ENCODE data around the gene BTBD17. TPM values are rescaled to one million over a fixed set of nuclear protein-coding genes. Genes with fewer than 3 reads are reported as not detected.

Gene BTBD17
- total RNA-seq, 3 donors from 2014 or later (not counting 1 experiment from before 2014, with no cell fraction given) = 0.48 TPM; not detected in 2

DNA sequence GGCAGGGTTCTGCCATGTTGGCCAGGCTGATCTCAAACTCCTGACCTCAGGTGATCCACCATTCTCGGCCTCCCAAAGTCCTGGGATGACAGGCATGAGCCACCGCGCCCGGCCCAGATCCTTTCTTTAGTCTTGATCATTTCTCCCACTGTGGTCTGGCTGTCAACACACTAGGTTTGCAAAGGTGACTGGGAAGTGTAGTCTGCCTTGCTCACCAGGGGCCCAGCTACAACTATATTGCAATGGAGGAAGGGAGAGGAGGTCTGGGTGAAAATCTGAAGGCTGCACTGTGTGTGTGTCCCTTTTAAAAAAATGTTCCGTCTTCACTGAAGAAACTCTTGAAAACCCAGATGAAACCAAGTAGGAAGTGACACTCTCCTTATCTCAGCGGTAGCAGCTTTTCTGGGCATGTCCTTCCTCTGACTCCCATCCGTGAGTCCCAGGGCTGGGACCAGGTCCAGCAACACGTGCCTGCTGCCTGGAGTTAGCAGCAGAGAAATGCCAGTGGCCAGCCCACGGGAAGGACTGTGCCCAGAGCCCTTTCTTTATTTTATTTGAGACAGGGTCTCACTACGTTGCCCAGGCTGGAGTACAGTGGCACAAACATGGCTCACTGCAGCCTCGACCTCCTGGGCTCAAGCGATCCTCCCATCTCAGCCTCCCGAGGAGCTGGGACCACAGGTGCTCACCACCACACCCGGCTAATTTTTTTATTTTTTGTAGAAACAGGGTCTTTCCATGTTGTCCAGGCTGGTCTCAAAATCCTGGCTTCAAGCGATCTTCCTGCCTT, 53.5 kb downstream of the BTBD17 start:
- no peaks in the 10 kb centered on the region for H3K27me3 Mint-ChIP-seq (ENCODE audit: low read depth in 2 of 2)

More for the DNA sequence above, 53.5 kb downstream of the BTBD17 start:
- Mint-ChIP-seq H3K27ac (no peak overlapping the region), H3K4me1 (peaks cover 6% of the 10 kb centered on the region in 2 donors), H3K4me3 (no peak overlapping the region), H3K36me3 (no peaks in the 10 kb centered on the region), H3K9me3 (no peaks in the 10 kb centered on the region)
- intact Hi-C loops (cut with micrococcal nuclease) = loop anchor here (10.0 kb wide), 2 partner anchors 47 to 187 kb away; no protein-coding TSS in a partner anchor
- Histone ChIP-seq H3K4me1 (ENCODE audit: control insufficient read depth, insufficient read depth, low read length) (peaks cover 4% of the 10 kb centered on the region), H3K9me3 (ENCODE audit: control insufficient read depth, insufficient read depth, low read length) (no peaks in the 10 kb centered on the region), H3K4me3 (ENCODE audit: low read length) (no peak overlapping the region), H3K27ac (ENCODE audit: low read length) (no peak overlapping the region), H3K27me3 (ENCODE audit: control insufficient read depth, insufficient read depth, low read length) (no peaks in the 10 kb centered on the region), H3K36me3 (ENCODE audit: control insufficient read depth, insufficient read depth, low read length) (no peaks in the 10 kb centered on the region)
- 41% methylated on average over 15 of the region's 15 CpGs for WGBS (ENCODE audit: insufficient coverage)
- no peak for DNase-seq
- ATAC-seq = no peak
- TF ChIP-seq, protein P1, sequence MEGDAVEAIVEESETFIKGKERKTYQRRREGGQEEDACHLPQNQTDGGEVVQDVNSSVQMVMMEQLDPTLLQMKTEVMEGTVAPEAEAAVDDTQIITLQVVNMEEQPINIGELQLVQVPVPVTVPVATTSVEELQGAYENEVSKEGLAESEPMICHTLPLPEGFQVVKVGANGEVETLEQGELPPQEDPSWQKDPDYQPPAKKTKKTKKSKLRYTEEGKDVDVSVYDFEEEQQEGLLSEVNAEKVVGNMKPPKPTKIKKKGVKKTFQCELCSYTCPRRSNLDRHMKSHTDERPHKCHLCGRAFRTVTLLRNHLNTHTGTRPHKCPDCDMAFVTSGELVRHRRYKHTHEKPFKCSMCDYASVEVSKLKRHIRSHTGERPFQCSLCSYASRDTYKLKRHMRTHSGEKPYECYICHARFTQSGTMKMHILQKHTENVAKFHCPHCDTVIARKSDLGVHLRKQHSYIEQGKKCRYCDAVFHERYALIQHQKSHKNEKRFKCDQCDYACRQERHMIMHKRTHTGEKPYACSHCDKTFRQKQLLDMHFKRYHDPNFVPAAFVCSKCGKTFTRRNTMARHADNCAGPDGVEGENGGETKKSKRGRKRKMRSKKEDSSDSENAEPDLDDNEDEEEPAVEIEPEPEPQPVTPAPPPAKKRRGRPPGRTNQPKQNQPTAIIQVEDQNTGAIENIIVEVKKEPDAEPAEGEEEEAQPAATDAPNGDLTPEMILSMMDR (IDR thresholded peaks at IDR 0.05) = no peak

Other genes starting within 250 kb of the BTBD17 start
- 100 to 1,000 TPM; 560 to 802 (median 759) TPM for gene RPL38, start 158.2 kb downstream of the BTBD17 start, total RNA-seq
- gene TTYH2, start 148.3 kb downstream of the BTBD17 start, total RNA-seq = 1 to 10 TPM; 4.3 to 7.9 (median 4.8) TPM
- gene DNAI2, start 87.6 kb downstream of the BTBD17 start, total RNA-seq = 1 to 10 TPM in 2 of 3 donors, under 1 TPM in 1; 0.35 to 1.8 (median 1.2) TPM
- 1 to 10 TPM; 1.7 to 7.1 (median 6.1) TPM for gene KIF19, start 35.6 kb downstream of the BTBD17 start, total RNA-seq
- gene GPR142, start 5.6 kb upstream of the BTBD17 start, total RNA-seq = not detected
- gene GPRC5C, start 70.2 kb upstream of the BTBD17 start, total RNA-seq = under 1 TPM; 0.26 to 0.60 (median 0.29) TPM
- gene CD300A, start 104.8 kb upstream of the BTBD17 start, total RNA-seq = 100 to 1,000 TPM; 287 to 370 (median 295) TPM
- gene CD300LB, start 169.6 kb upstream of the BTBD17 start, total RNA-seq = 1 to 10 TPM; 2.0 to 4.9 (median 3.5) TPM
- 1 to 10 TPM; 4.3 to 7.6 (median 6.9) TPM for gene CD300C, start 184.2 kb upstream of the BTBD17 start, total RNA-seq
- gene CD300H, start 205.6 kb upstream of the BTBD17 start, total RNA-seq = 1 to 10 TPM in 1 of 3 donors, under 1 TPM in 1, not detected in 1; 0.90 to 9.3 TPM
- not detected for gene CD300LD, start 230.4 kb upstream of the BTBD17 start, total RNA-seq